SK-N-SH treated with all-trans-retinoic acid at 6 μM for 48 hours (cell line): Measurements from ENCODE around the gene BRICD5.

Experiments
- ATAC-seq: fragments of 200-7000 bp; cut with Tn5 transposase; 3 replicates; pipeline ENCODE4 v1.9.1; 2020; ENCODE audit warnings: mild to moderate bottlenecking, moderate library complexity
- BACH2 ChIP-seq: fragments of 250-450 bp; sonication (Bioruptor Pico); IDR thresholded peaks from 2 replicates; pipeline ENCODE4 v1.9.0; 2021; ENCODE audit warnings: mild to moderate bottlenecking, borderline replicate concordance
- CREB5 ChIP-seq: fragments of 250-450 bp; sonication (Bioruptor Pico); IDR thresholded peaks from 2 replicates; pipeline ENCODE4 v1.5.1; 2020; ENCODE audit warnings: low read depth, mild to moderate bottlenecking, moderate library complexity
- CSDC2 ChIP-seq: fragments of 250-450 bp; sonication (Bioruptor Pico); IDR thresholded peaks from 2 replicates; pipeline ENCODE4 v1.5.0; 2020; ENCODE audit warnings: mild to moderate bottlenecking, moderate library complexity
- CSRNP3 ChIP-seq: fragments of 250-450 bp; sonication (Bioruptor Pico); IDR thresholded peaks from 2 replicates; pipeline ENCODE4 v1.5.1; 2021; ENCODE audit warnings: mild to moderate bottlenecking, moderate library complexity
- ESRRG ChIP-seq: fragments of 250-450 bp; sonication (Bioruptor Pico); IDR thresholded peaks from 2 replicates; pipeline ENCODE4 v1.6.1; 2021; ENCODE audit warnings: mild to moderate bottlenecking
- GLIS3 ChIP-seq: fragments of 250-450 bp; sonication (Bioruptor Pico); IDR thresholded peaks from 2 replicates; pipeline ENCODE4 v1.5.0; 2020; ENCODE audit warnings: mild to moderate bottlenecking, moderate library complexity
- ISL1 ChIP-seq: fragments of 250-450 bp; sonication (Bioruptor Pico); IDR thresholded peaks from 2 replicates; pipeline ENCODE4 v2.1.2; 2022; ENCODE audit warnings: mild to moderate bottlenecking, moderate library complexity
- OSR1 ChIP-seq: fragments of 250-450 bp; sonication (Bioruptor Pico); IDR thresholded peaks from 2 replicates; pipeline ENCODE4 v1.8.0; 2022; ENCODE audit warnings: moderate library complexity, mild to moderate bottlenecking, inconsistent platforms
- POU6F1 ChIP-seq: fragments of 250-450 bp; sonication (Bioruptor Pico); IDR thresholded peaks from 2 replicates; pipeline ENCODE4 v1.8.0; 2021; ENCODE audit warnings: low read depth, mild to moderate bottlenecking, moderate library complexity, borderline replicate concordance
- PPARA ChIP-seq: fragments of 250-450 bp; sonication (Bioruptor Pico); IDR thresholded peaks from 2 replicates; pipeline ENCODE4 v1.5.0; 2020; ENCODE audit warnings: mild to moderate bottlenecking, borderline replicate concordance
- RARB ChIP-seq: fragments of 250-450 bp; sonication (Bioruptor Pico); IDR thresholded peaks from 2 replicates; pipeline ENCODE4 v1.8.0; 2021; ENCODE audit warnings: mild to moderate bottlenecking, moderate library complexity
- SNAI2 ChIP-seq: fragments of 250-450 bp; sonication (Bioruptor Pico); IDR thresholded peaks from 2 replicates; pipeline ENCODE4 v1.5.0; 2020; ENCODE audit warnings: mild to moderate bottlenecking, moderate library complexity
- TCF4 ChIP-seq: fragments of 250-450 bp; sonication (Bioruptor Pico); IDR thresholded peaks from 2 replicates; pipeline ENCODE4 v1.8.0; 2021; ENCODE audit warnings: mild to moderate bottlenecking, moderate library complexity, borderline replicate concordance
- TSHZ2 ChIP-seq: fragments of 250-450 bp; sonication (Bioruptor Pico); IDR thresholded peaks from 2 replicates; pipeline ENCODE4 v1.5.0; 2020; ENCODE audit warnings: mild to moderate bottlenecking, moderate library complexity
- ZC3H10 ChIP-seq: fragments of 250-450 bp; sonication (Bioruptor Pico); IDR thresholded peaks from 2 replicates; pipeline ENCODE4 v1.5.1; 2021; ENCODE audit warnings: mild to moderate bottlenecking, moderate library complexity
- ZFP3 ChIP-seq: fragments of 250-450 bp; sonication (Bioruptor Pico); IDR thresholded peaks from 2 replicates; pipeline ENCODE4 v1.5.0; 2020; ENCODE audit warnings: mild to moderate bottlenecking, moderate library complexity
- ZFP30 ChIP-seq: fragments of 450-650 bp; formaldehyde crosslinking; IDR thresholded peaks from 2 replicates; pipeline ENCODE4 v1.5.0; 2022; ENCODE audit warnings: mild to moderate bottlenecking, moderate library complexity
- ZNF565 ChIP-seq: fragments of 450-650 bp; formaldehyde crosslinking; conservative IDR thresholded peaks from 2 replicates; pipeline ENCODE4 v1.5.0; 2020; ENCODE audit warnings: low read depth, mild to moderate bottlenecking, moderate library complexity
- ZNF70 ChIP-seq: fragments of 450-650 bp; formaldehyde crosslinking; IDR thresholded peaks from 2 replicates; pipeline ENCODE4 v1.5.0; 2020; ENCODE audit warnings: mild to moderate bottlenecking, moderate library complexity

BRICD5 gene

GRCh38 chr16:2196162-2196980 lies 14.3 kb downstream of the BRICD5 start, which contains the start of gene CASKIN1 (continued):
- TF ChIP-seq TSHZ2 (CRISPR knock-in tag): no peak

GRCh38 chr16:2195322-2196161 lies 15.1 kb downstream of the BRICD5 start:
- ATAC-seq: peak; percentile 30
- no peak for TF ChIP-seq BACH2 (CRISPR knock-in tag)
- no peak for TF ChIP-seq CREB5
- no peak for TF ChIP-seq ESRRG (CRISPR knock-in tag)
- no peak for TF ChIP-seq SNAI2 (CRISPR knock-in tag)
- no peak for TF ChIP-seq RARB (CRISPR knock-in tag)
- no peak for TF ChIP-seq GLIS3 (CRISPR knock-in tag)
- no peak for TF ChIP-seq ISL1 (CRISPR knock-in tag)
- TF ChIP-seq ZFP30: no peak
- no peak for TF ChIP-seq ZC3H10 (CRISPR knock-in tag)
- TF ChIP-seq PPARA (CRISPR knock-in tag): no peak
- no peak for TF ChIP-seq ZNF70 (CRISPR knock-in tag)
- no peak for TF ChIP-seq CSRNP3
- TF ChIP-seq OSR1 (CRISPR knock-in tag): no peak

- TF ChIP-seq RARB (CRISPR knock-in tag) (no peak), GLIS3 (CRISPR knock-in tag) (no peak), POU6F1 (CRISPR knock-in tag) (no peak), ISL1 (CRISPR knock-in tag) (no peak), BACH2 (CRISPR knock-in tag) (no peak), TCF4 (CRISPR knock-in tag) (no peak), PPARA (CRISPR knock-in tag) (no peak), SNAI2 (CRISPR knock-in tag) (no peak), CSDC2 (CRISPR knock-in tag) (no peak), ZFP30 (no peak), ZC3H10 (CRISPR knock-in tag) (no peak), ZFP3 (CRISPR knock-in tag) (no peak), ZNF565 (no peak)
- peak; percentile 80 for ATAC-seq
Measured at GRCh38 chr16:2194852-2195321, 15.8 kb downstream of the BRICD5 start.
